Thoracic aorta (tissue), 2 donors: ENCODE measurements around the gene AZIN2. TPM values are rescaled to one million over a fixed set of nuclear protein-coding genes. Genes with fewer than 3 reads are reported as not detected.

Experiments used
- ATAC-seq: fragments of 150-250 bp; one replicate; pipeline ENCODE4 v1.8.0; 2017; ENCODE audit warnings: low read depth; ENCODE audit not compliant: insufficient number of reproducible peaks, low FRiP score
- DNase-seq: peaks from one replicate; pipeline ENCODE4 v3.0.0-alpha.2; 2020; ENCODE audit warnings: low spot score
- H3K27ac ChIP-seq, 2 donors: fragments of 200-600 bp; sonication (generic); 1 replicate in 1 of 2; 2 replicates in 1 of 2; pipeline ENCODE4 v1.5.1; 2016; ENCODE audit warnings: mild to moderate bottlenecking in 2 of 2, moderate library complexity in 2 of 2
- H3K27me3 ChIP-seq: fragments of 200-600 bp; sonication (generic); replicated peaks from 2 replicates; pipeline ENCODE4 v1.6.0; 2016; ENCODE audit warnings: mild to moderate bottlenecking; ENCODE audit not compliant: insufficient read depth
- H3K36me3 ChIP-seq: fragments of 200-600 bp; sonication (generic); one replicate; pipeline ENCODE4 v1.5.1; 2016
- H3K4me1 ChIP-seq, 2 donors: fragments of 200-600 bp; sonication (generic); 1 replicate in 1 of 2; 2 replicates in 1 of 2; pipeline versions ENCODE4 v1.5.1 to v1.6.0; 2016; ENCODE audit warnings: low read depth in 2 of 2, mild to moderate bottlenecking in 1 of 2; ENCODE audit not compliant: control insufficient read depth in 1 of 2
- H3K4me3 ChIP-seq: fragments of 200-600 bp; sonication (generic); 2 replicates; pipeline ENCODE4 v1.5.1; 2016; ENCODE audit warnings: mild to moderate bottlenecking
- H3K9me3 ChIP-seq: fragments of 200-600 bp; sonication (generic); 2 replicates; pipeline ENCODE4 v1.5.1; 2016
- total RNA-seq, 2 donors: library from RNA; depleted of rRNA; stranded (reverse); fragments of >200 nt; gene quantifications; one replicate each; pipeline versions ENCODE4 v1.1.0 to v1.2.3, GENCODE V29; 2016
- TF ChIP-seq, protein P1 (sequence below): fragments of 200-600 bp; sonication (generic); IDR thresholded peaks from one replicate; pipeline ENCODE4 v1.5.1; 2019; ENCODE audit warnings: antibody characterized with exemption

Gene AZIN2
- total RNA-seq, 2 donors from 2014 or later: 5.6 to 6.2 TPM

DNA sequence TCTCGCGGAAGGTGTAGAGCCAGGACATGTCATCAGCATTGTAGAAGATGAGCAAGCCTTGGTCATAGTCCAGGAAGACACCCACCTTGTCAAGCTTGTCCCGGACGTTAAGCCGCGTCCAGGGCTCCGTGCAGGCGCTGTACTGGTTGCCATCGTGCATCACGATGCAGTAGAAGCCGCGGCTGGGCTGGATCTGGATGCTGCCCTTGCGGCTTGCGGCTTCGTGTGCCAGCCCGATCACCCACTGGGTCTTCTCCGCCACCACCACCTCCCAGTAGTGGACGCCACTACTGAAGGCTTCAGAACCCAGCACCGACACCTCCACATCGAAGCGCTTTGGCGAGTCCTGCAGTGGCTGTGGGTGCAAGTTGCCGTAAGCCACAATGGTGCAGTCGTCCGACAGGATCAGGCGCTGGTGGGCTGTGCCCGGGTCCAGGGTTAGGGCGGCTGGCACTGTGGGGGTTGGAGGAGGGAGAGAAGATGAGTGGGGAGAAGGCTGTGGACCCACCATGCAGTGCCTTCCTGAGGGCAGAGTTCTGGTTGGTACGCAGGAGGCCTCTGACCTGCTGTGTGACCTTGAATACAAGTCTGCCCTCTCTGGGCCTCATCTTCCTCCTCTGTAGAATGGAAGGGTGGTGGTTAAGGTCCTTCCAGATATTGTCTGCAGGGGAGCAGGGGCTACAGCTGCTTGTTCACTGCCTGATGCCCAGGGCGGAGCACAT is 66.5 kb downstream of the AZIN2 start:
- H3K27ac ChIP-seq: no peak overlapping the region
- H3K4me3 ChIP-seq: no peak overlapping the region
- TF ChIP-seq, protein P1, sequence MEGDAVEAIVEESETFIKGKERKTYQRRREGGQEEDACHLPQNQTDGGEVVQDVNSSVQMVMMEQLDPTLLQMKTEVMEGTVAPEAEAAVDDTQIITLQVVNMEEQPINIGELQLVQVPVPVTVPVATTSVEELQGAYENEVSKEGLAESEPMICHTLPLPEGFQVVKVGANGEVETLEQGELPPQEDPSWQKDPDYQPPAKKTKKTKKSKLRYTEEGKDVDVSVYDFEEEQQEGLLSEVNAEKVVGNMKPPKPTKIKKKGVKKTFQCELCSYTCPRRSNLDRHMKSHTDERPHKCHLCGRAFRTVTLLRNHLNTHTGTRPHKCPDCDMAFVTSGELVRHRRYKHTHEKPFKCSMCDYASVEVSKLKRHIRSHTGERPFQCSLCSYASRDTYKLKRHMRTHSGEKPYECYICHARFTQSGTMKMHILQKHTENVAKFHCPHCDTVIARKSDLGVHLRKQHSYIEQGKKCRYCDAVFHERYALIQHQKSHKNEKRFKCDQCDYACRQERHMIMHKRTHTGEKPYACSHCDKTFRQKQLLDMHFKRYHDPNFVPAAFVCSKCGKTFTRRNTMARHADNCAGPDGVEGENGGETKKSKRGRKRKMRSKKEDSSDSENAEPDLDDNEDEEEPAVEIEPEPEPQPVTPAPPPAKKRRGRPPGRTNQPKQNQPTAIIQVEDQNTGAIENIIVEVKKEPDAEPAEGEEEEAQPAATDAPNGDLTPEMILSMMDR: no peak
- no peak for DNase-seq
- peaks cover 0 to 29% of the 10 kb centered on the region in 2 donors for H3K4me1 ChIP-seq
- no peaks in the 10 kb centered on the region for H3K27me3 ChIP-seq
- ATAC-seq: no peak
- peaks cover 26% of the 10 kb centered on the region for H3K36me3 ChIP-seq
- no peaks in the 10 kb centered on the region for H3K9me3 ChIP-seq

- Histone ChIP-seq H3K27ac (no peak overlapping the region), H3K4me3 (no peak overlapping the region), H3K9me3 (no peaks in the 10 kb centered on the region), H3K27me3 (no peaks in the 10 kb centered on the region), H3K4me1 (peaks cover 0 to 29% of the 10 kb centered on the region in 2 donors), H3K36me3 (peaks cover 26% of the 10 kb centered on the region)
- TF ChIP-seq, protein P1: no peak
- DNase-seq (no peak), ATAC-seq (no peak)
These were observed 67.0 kb downstream of the AZIN2 start for GRCh38 chr1:33147997-33148314.

- ATAC-seq (no peak), DNase-seq (no peak)
- no peaks in the 10 kb centered on the region for H3K27me3 ChIP-seq
- H3K4me3 ChIP-seq: no peak overlapping the region
- H3K36me3 ChIP-seq: peaks cover 26% of the 10 kb centered on the region
- H3K4me1 ChIP-seq: peaks cover 4 to 29% of the 10 kb centered on the region in 2 donors
- TF ChIP-seq, protein P1: no peak
- no peak overlapping the region for H3K27ac ChIP-seq
- H3K9me3 ChIP-seq: no peaks in the 10 kb centered on the region
These were observed 67.7 kb downstream of the AZIN2 start for GRCh38 chr1:33148615-33149014.

DNA sequence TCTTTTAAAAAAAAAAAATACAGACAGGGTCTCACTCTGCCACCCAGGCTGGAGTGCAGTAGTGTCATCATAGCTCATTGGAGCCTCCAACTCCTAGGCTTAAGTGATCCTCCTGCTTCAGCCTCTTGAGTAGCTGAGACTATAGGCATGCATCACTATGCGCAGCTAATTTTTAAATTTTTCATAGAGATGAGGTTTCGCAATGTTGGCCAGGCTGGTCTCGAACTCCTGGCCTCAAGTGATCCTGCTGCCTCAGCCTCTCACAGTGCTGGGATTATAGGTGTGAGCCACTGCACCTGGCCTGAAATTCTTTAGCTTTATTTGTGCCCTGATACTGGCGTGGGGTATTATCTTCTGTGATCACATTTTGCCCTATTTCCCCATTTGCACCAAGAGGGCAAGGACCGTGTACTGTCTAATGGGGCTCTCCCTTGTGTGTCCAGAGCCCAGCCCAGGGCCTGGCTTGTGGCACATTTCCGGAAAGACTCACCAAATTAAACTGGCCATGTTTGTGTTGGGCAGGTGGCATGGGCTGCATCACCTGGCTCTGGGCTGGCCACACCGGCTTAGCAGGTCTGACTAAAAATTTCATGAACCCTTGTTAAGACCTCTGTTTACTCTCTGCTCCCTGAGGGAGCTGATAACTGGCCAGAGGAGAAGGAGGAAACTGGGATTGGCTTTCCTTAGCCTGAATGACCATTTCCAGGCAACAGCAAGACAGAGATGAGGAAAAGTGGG is 68.7 kb downstream of the AZIN2 start:
- H3K4me1 ChIP-seq: peaks cover 6 to 36% of the 10 kb centered on the region in 2 donors
- no peaks in the 10 kb centered on the region for H3K27me3 ChIP-seq
- ATAC-seq: no peak
- DNase-seq: no peak
- no peak overlapping the region for H3K4me3 ChIP-seq
- H3K9me3 ChIP-seq: no peaks in the 10 kb centered on the region
- peaks cover 23% of the 10 kb centered on the region for H3K36me3 ChIP-seq
- no peak overlapping the region for H3K27ac ChIP-seq
- TF ChIP-seq, protein P1: no peak

DNA sequence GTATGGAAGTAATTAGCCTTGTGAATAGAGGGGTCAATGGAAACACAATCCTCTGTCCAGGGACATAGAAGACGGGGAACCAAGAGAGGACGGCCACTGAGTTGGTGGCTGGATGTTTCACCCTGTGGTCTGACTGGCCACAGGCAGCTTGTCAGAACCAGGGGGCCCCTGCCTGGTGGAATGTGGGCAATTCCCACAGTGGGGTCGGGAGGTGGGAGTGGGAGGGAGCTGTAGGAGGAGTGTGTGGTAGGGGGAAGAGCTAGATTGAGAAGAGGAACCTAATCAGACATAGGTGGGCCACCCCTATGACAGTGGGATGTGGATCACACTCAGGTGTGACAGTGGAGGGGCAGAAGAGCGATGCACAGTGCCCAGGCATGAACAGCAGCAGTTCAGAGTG is 69.6 kb downstream of the AZIN2 start:
- DNase-seq: no peak
- H3K27ac ChIP-seq: no peak overlapping the region

More for the DNA sequence above, 69.6 kb downstream of the AZIN2 start:
- Histone ChIP-seq H3K4me1 (peaks cover 6 to 36% of the 10 kb centered on the region in 2 donors), H3K9me3 (no peaks in the 10 kb centered on the region), H3K27me3 (no peaks in the 10 kb centered on the region), H3K36me3 (peaks cover 16% of the 10 kb centered on the region), H3K4me3 (no peak overlapping the region)
- TF ChIP-seq, protein P1: no peak
- no peak for ATAC-seq
